ENCODE results near the gene TIGIT.

The TIGIT gene

DNA sequence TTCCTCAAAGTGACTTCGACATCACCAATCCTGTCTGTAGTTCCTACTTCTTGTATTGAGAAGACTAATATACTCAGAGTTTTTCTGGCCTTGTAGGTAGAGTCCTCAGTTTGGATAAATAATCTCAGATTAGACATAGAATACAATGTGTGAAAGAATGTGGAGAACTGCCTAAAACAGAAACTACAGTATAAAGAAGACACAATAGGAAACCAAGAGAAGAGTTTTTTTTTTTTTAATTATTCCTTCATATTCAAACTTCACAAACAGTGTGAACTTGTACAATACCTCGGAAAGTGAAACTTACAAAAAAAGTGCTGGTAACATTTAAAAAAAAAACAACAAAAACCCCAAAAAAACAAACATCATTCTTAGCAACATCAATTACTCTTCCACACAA, 20.5 kb downstream of the TIGIT start:
- TF ChIP-seq, protein P1, sequence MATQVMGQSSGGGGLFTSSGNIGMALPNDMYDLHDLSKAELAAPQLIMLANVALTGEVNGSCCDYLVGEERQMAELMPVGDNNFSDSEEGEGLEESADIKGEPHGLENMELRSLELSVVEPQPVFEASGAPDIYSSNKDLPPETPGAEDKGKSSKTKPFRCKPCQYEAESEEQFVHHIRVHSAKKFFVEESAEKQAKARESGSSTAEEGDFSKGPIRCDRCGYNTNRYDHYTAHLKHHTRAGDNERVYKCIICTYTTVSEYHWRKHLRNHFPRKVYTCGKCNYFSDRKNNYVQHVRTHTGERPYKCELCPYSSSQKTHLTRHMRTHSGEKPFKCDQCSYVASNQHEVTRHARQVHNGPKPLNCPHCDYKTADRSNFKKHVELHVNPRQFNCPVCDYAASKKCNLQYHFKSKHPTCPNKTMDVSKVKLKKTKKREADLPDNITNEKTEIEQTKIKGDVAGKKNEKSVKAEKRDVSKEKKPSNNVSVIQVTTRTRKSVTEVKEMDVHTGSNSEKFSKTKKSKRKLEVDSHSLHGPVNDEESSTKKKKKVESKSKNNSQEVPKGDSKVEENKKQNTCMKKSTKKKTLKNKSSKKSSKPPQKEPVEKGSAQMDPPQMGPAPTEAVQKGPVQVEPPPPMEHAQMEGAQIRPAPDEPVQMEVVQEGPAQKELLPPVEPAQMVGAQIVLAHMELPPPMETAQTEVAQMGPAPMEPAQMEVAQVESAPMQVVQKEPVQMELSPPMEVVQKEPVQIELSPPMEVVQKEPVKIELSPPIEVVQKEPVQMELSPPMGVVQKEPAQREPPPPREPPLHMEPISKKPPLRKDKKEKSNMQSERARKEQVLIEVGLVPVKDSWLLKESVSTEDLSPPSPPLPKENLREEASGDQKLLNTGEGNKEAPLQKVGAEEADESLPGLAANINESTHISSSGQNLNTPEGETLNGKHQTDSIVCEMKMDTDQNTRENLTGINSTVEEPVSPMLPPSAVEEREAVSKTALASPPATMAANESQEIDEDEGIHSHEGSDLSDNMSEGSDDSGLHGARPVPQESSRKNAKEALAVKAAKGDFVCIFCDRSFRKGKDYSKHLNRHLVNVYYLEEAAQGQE (IDR thresholded peaks at IDR 0.05; ENCODE audit: insufficient read depth in 1 of 2, low read depth in 2 of 2, low read length in 2 of 2) = no peak
- TF ChIP-seq POLR2AphosphoS5 (IDR thresholded peaks at IDR 0.05; ENCODE audit: low read depth, low read length) = no peak

DNA sequence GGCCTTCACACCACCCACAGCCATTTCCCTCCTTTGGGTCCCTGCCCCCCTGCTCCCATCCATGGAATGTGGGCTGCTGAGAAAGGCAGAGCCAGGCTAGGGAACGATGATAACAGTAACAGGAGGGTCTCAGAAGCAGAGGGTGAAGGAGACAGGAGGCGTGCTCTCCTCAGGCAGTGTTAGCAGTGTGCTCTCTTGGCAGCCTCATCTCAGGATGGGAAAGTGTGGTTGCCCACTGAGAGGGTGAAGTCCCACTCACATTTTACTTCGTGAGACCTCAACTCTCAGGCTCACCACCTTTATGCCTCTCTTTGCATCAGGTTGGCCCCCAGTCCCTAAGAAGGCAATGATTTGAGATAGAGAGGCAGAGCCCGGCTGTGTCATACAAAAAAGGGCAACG, 24.5 kb downstream of the TIGIT start:
- no peak for TF ChIP-seq SIN3A (IDR thresholded peaks at IDR 0.05; ENCODE audit: borderline replicate concordance, insufficient read depth, low read length)
- TF ChIP-seq TAF1 (IDR thresholded peaks at IDR 0.05; ENCODE audit: borderline replicate concordance, insufficient read depth, low read length) = no peak
- no peak for TF ChIP-seq POLR2AphosphoS5 (IDR thresholded peaks at IDR 0.05; ENCODE audit: low read depth, low read length)
- TF ChIP-seq FOXP2 (optimal IDR thresholded peaks at IDR 0.05; ENCODE audit: borderline replicate concordance, extremely low read depth, extremely low read length, insufficient read depth) = no peak
- TF ChIP-seq, protein P1 (IDR thresholded peaks at IDR 0.05; ENCODE audit: insufficient read depth in 1 of 2, low read depth in 2 of 2, low read length in 2 of 2) = no peak

DNA sequence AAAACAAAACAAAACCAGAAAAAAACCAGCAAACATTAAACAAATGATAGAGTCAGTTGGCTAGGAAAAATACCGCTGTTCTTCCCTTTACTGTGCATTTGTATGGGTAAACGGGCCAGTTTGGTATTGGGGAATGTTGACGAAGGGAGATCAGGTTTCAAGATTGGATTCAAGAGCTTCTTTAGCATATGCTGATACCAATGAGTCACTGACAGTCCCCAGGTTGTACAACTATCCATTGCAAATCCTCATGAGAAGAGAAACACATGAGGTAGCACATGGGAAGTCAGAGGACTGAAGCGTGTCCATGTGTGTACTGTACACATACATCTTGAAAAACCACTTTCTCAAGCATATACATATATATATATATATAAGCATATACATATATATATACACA, 25.6 kb downstream of the TIGIT start:
- TF ChIP-seq POLR2AphosphoS5 (IDR thresholded peaks at IDR 0.05; ENCODE audit: low read depth, low read length) = no peak
- no peak for TF ChIP-seq FOXP2 (optimal IDR thresholded peaks at IDR 0.05; ENCODE audit: borderline replicate concordance, extremely low read depth, extremely low read length, insufficient read depth)
- TF ChIP-seq, protein P1 (IDR thresholded peaks at IDR 0.05; ENCODE audit: insufficient read depth in 1 of 2, low read depth in 2 of 2, low read length in 2 of 2) = no peak
- no peak for TF ChIP-seq TAF1 (IDR thresholded peaks at IDR 0.05; ENCODE audit: borderline replicate concordance, insufficient read depth, low read length)
- no peak for TF ChIP-seq SIN3A (IDR thresholded peaks at IDR 0.05; ENCODE audit: borderline replicate concordance, insufficient read depth, low read length)

DNA sequence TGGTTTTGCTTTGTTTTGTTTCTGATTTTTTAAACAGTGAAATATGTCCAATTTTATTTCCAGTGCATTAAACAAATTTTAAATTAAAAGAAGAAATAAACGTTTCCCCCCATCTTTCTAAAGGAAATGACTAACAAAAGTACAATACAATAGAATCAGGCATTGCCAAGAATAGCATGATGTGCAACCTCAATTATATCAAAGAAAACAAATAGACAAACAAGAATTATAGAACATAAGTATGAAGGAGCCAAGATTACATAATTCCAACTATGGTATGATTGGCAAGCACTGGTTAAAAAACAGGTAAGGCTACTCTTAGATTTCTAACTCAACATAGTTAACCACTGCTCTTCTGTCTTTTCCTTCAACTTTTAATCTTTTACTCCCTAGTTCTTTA, 26.4 kb downstream of the TIGIT start:
- no peak for TF ChIP-seq POLR2AphosphoS5 (IDR thresholded peaks at IDR 0.05; ENCODE audit: low read depth, low read length)
- TF ChIP-seq, protein P1 (IDR thresholded peaks at IDR 0.05; ENCODE audit: insufficient read depth in 1 of 2, low read depth in 2 of 2, low read length in 2 of 2) = no peak
- TF ChIP-seq SIN3A (IDR thresholded peaks at IDR 0.05; ENCODE audit: borderline replicate concordance, insufficient read depth, low read length) = no peak
- no peak for TF ChIP-seq TAF1 (IDR thresholded peaks at IDR 0.05; ENCODE audit: borderline replicate concordance, insufficient read depth, low read length)
- TF ChIP-seq FOXP2 (optimal IDR thresholded peaks at IDR 0.05; ENCODE audit: borderline replicate concordance, extremely low read depth, extremely low read length, insufficient read depth) = no peak

DNA sequence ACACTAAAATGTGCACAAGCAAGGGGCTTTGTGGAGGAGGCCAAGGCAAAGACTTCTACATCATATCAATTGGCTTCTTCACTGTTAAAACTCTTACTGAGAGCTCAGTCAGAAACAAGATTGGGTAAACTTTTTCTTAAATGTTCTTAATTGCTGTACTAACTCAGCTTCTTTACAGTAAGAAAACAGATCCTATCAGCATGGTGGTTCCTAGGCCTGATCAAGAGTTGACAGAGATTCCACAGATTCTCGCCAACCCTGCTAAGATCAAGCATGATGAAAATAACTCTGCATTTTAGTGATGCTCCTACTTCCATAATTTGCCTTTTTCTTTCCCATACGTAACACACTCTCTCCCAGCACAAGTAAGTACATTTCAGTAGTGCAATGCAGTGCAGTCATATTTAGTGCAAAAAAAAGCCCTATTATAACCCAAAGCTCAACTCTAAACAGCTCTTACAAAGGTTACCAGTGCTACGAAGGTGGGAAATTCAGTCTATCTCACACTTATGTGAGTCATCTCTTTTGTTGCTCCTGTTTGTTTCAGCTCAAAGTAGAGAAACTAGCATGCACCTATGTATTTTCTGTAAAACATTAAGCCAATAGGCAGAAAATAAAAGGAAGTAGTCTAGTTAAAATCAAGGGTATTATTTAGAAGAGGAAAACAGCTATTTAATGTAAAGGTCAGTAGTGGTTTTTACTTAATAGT, 29.9 kb downstream of the TIGIT start:
- TF ChIP-seq FOXP2 (optimal IDR thresholded peaks at IDR 0.05; ENCODE audit: borderline replicate concordance, extremely low read depth, extremely low read length, insufficient read depth) (no peak), TAF1 (IDR thresholded peaks at IDR 0.05; ENCODE audit: borderline replicate concordance, insufficient read depth, low read length) (no peak), POLR2AphosphoS5 (IDR thresholded peaks at IDR 0.05; ENCODE audit: low read depth, low read length) (no peak), SIN3A (IDR thresholded peaks at IDR 0.05; ENCODE audit: borderline replicate concordance, insufficient read depth, low read length) (no peak)
- TF ChIP-seq, protein P1 (IDR thresholded peaks at IDR 0.05; ENCODE audit: insufficient read depth in 1 of 2, low read depth in 2 of 2, low read length in 2 of 2) = no peak
